Right forelimb (tissue), 1 donor: ENCODE results near the gene PSMC3IP.
A peak's percentile ranks its signal among the peaks of the same experiment; 100 is the strongest.

Experiments
- DNase-seq: peaks from one replicate; pipeline ENCODE4 v3.0.0-alpha.2; 2018

PSMC3IP gene

DNA sequence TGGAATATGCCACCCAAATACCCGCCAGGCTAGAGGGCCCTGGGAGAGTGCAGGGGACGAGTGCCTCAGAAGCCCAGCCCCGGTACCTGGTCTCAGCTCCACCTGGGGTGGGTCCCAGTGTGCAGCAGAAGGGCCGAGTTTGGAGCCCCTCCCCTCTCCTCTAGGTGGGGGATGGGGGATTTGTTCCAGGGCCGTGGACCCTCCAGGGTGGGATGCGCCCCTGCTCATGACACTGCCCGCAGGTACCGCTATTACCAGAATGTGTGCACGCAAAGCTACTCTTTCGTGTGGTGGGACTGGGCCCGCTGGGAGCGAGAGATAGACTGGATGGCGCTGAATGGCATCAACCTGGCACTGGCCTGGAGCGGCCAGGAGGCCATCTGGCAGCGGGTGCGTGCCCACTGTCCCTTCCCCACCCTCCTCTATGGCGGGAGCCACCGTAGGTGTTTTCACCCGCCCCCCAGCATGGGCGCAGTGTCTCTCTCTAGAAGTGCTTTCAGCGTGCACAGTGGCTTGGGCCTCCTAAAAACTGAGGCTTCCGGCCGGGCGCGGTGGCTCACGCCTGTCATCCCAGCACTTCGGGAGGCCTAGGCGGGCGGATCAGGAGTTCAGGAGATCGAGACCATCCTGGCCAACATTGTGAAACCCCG, 40.2 kb downstream of the PSMC3IP start:
- DNase-seq, result no peak

- DNase-seq, result peak; percentile 84
Measured at GRCh38 chr17:42536372-42537155, 41.0 kb downstream of the PSMC3IP start.

GRCh38 chr17:42536048-42536371, 41.5 kb downstream of the PSMC3IP start, which contains the start of gene NAGLU:
NAGLU (plus strand) TSS chr17:42536241; CDS start chr17:42536273, 32 bp downstream.
- DNase-seq, result peak; percentile 98

DNA sequence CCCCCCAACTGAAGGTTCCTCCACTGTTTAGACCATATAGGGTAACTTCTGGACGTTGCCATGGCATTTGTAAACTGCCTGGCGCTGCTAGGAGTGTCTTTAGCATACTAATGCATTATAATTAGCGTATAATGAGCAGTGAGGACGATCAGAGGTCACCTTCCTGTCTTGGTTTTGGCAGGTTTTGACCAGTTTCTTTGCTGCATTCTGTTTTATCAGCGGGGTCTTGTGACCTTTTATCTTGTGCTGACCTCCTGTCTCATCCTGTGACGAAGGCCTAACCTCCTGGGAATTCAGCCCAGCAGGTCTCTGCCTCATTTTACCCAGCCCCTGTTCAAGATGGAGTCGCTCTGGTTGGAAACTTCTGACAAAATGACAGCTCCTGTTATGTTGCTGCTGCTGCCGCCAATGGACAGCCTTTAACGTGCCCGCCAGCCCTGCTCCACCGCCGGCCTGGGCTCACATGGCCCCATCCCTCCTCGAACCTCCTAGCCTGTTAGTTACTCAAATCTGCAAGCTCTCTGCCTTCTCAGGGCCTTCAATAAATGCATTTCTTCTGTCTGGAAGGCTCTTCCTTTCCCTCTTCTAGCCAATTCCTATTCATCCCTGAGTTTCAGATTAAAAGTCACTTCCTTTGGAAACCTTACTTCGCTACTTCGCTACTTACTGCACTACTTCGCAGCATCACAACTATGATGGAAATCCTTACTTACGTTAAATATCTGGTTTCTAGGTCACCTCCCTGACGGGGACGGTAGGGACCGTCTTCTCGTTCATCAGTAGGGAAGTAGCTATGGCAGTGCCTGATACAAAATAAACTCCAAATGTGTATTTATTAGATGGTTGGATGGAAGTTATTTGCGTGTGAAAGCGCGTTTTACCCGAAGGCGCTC, 42.1 kb downstream of the PSMC3IP start:
- DNase-seq, result no peak

DNA sequence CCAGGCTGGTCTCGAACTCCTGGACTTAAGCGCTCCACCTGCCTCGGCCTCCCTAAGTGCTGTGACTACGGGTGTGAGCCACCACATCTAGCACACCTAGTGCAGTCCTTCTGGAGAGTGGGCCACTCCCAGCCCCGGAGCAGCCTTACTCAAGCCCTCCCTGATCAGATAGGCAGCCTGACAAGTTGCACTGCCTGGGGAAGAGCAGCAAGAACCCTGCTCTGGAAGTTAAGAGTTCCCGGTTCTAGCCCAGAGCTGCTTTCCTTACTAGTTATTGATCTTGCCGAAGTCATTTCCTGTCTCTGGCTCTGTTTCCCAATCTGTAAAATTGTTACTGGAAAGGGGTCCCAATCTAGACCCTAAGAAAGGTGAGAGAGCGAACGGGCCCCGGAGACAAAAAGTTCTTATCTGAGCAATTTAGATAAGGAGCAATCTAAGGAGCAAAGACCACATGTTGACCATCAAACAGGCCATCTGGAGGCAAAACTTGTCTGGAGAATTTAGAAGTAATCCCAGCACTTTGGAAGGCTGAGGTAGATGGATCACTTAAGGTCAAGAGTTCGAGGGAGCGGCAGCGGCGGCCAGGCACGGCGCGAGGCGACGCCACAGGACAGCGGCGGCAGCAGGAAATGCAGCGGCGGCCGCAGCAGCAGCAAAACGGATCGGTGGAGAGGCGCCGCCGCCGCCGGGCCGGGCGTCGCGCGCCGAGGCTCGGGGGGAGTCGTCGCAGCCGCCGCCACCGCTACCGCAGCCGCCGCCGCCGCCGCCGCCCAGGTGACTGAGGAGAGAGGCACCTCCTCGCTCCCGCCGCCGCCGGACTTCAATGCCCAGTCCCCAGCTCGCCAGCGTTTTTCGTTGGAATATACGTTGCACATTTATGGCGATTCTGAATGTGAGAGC, 45.8 kb downstream of the PSMC3IP start:
- peak; percentile 72 for DNase-seq

DNA sequence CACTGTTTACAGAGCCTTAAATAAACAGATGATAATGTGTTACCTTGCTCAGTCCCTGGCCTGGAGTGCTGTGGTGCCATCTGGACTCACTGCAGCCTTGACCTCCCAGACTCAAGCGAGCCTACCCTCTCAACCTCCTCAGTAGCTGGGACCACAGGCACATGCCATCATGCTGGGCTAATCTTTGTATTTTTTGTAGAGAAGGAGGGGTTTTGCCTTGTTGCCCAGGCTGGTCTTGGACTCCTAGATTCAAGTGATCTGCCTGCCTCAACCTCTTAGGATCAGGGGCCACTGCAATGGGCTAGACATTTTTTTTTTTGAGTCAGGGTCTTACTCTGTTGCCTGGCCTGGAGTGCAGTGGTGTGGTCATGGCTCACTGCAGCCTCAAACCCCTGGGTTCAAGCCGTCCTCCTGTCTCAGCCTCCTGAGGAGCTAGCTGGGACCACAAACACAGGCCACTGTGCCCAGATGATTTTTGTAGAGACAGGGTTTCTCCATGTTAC, 46.5 kb downstream of the PSMC3IP start:
- DNase-seq, result no peak

DNA sequence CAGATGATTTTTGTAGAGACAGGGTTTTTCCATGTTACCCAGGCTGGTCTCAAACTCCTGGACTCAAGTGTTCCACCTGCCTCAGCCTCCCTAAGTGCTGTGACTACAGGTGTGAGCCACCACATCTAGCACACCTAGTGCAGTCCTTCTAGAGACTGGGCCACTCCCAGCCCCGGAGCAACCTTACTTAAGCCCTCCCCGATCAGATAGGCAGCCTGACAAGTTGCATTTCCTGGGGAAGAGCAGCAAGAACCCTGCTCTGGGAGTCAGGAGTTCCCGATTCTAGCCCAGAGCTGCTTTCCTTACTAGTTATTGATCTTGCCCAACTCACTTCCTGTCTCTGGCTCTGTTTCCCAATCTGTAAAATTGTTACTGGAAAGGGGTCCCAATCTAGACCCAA, 48.5 kb downstream of the PSMC3IP start:
- DNase-seq, result no peak

DNA sequence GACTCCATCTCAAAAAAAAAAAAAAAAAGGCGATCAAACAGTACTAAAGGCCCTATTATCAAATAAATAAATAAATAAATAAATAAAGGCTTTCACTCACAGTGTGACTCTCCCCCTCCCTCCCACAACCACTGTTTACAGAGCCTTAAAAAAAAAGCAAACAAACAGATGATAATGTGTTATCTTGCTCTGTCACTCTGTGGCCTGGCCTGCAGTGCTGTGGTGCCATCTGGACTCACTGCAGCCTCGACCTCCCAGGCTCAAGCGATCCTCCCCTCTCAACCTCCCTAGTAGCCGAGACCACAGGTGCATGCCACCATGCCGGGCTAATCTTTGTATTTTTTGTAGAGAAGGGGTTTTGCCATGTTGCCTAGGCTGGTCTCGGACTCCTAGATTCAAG, 49.6 kb downstream of the PSMC3IP start:
- no peak for DNase-seq

DNA sequence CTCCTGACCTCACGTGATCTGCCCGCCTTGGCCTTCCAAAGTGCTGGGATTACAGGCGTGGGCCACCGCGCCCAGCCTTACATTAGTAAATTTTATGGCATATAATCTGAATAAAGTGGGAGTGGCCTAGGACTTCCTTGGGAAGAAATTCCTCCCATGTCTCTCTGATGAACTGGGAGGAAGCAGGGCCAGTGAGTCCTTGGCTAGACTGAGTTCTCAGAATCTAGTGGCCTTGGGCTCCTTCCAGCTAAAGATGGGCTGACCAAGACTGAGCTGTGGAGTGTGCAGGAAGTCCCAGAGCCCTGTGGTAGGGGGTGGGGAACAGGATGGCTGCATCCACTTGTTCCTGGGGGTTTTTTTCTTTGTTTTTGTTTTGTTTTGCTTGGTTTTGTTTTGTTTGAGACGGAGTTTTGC, 51.5 kb downstream of the PSMC3IP start:
- no peak for DNase-seq

DNA sequence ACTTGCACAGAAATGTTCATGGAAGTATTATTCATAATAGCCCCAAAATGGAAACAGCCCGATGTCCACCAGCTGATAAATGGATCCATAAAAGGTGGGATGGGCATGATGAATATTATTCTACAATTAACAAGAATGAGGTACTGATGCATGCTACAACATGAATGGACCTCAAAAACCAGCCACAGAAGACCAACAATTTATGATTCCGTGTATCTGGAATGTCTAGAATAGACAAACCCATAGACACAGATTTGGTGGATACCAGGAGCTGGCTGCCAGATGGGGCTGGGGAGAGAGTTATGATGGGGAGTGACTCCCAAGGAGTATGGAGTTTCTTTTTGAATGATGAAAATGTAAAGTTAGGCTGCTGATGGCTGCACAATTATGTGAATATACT, 52.3 kb downstream of the PSMC3IP start:
- DNase-seq, result no peak

- DNase-seq, result no peak
Measured at GRCh38 chr17:42522798-42523278, 54.7 kb downstream of the PSMC3IP start.
